Gastroesophageal sphincter (tissue), 4 donors: ENCODE data around the gene SCARB2. TPM values are rescaled to one million over a fixed set of nuclear protein-coding genes. Genes with fewer than 3 reads are reported as not detected.

ENCODE experiments used
- ATAC-seq: fragments of 150-250 bp; one replicate; pipeline ENCODE4 v1.9.1; 2016; ENCODE audit warnings: mild to moderate bottlenecking, moderate library complexity
- H3K27ac ChIP-seq, 4 donors: fragments of 200-600 bp; sonication (generic) in 3 of 4; 1 replicate in 3 of 4; 2 replicates in 1 of 4; pipeline ENCODE4 v1.5.1; 2016 to 2019
- H3K27me3 ChIP-seq: fragments of 200-600 bp; sonication (generic); one replicate; pipeline ENCODE4 v1.5.1; 2019
- H3K36me3 ChIP-seq, 2 donors: fragments of 200-600 bp; sonication (generic); one replicate each; pipeline ENCODE4 v1.5.1; 2019; ENCODE audit warnings: control low read depth in 1 of 2
- H3K4me1 ChIP-seq, 3 donors: fragments of 200-600 bp; sonication (generic); 1 replicate in 2 of 3; 2 replicates in 1 of 3; pipeline ENCODE4 v1.5.1; 2016 to 2019; ENCODE audit warnings: control low read depth in 2 of 3
- H3K4me3 ChIP-seq, 2 donors: fragments of 200-600 bp; sonication (generic); one replicate each; pipeline ENCODE4 v1.5.1; 2019; ENCODE audit warnings: mild to moderate bottlenecking in 1 of 2, moderate library complexity in 1 of 2
- H3K9me3 ChIP-seq, 3 donors: fragments of 200-600 bp; sonication (generic); one replicate each; pipeline ENCODE4 v1.5.1; 2017 to 2019; ENCODE audit warnings: control low read depth in 2 of 3
- CTCF ChIP-seq, 4 experiments: fragments of 200-600 bp in 2 of 4; fragments of 450-650 bp in 2 of 4; sonication (generic) in 1 of 4; IDR thresholded peaks; one replicate each; pipeline ENCODE4 v1.5.1; 2017 to 2019; ENCODE audit warnings: antibody characterized with exemption in 4 of 4, mild to moderate bottlenecking in 2 of 4, moderate library complexity in 2 of 4
- EP300 ChIP-seq: sonication (generic); formaldehyde crosslinking; IDR thresholded peaks from one replicate; pipeline ENCODE4 v1.6.1; 2017; ENCODE audit warnings: antibody characterized with exemption, mild to moderate bottlenecking
- POLR2A ChIP-seq, 2 donors: fragments of 450-650 bp; IDR thresholded peaks; one replicate each; pipeline ENCODE4 v1.6.1; 2017; ENCODE audit warnings: antibody characterized with exemption in 2 of 2, mild to moderate bottlenecking in 2 of 2, moderate library complexity in 1 of 2
- POLR2AphosphoS5 ChIP-seq: sonication (generic); formaldehyde crosslinking; IDR thresholded peaks from one replicate; pipeline ENCODE4 v1.6.1; 2017; ENCODE audit warnings: antibody characterized with exemption
- WGBS, 2 donors: methylation state at CpG; one replicate each; pipeline ENCODE4 v1.1.5; 2018; ENCODE audit warnings: low coverage in 1 of 2; 5-methylcytosine and 5-hydroxymethylcytosine counted together
- total RNA-seq, 4 donors: library from RNA; depleted of rRNA; stranded (reverse); fragments of >200 nt; gene quantifications; one replicate each; pipeline ENCODE4 v1.1.0, GENCODE V29; 2016

Gene SCARB2
- total RNA-seq, 4 donors from 2014 or later, result 121 to 169 (median 130) TPM

- H3K4me1 ChIP-seq, result peaks cover 0 to 32% (median 5%) of the 10 kb centered on the region in 3 donors
- H3K4me3 ChIP-seq, result no peak overlapping the region
- TF ChIP-seq EP300 (no peak), POLR2AphosphoS5 (no peak), CTCF (IDR thresholded peaks at IDR 0.05) (no peak), POLR2A (IDR thresholded peaks at IDR 0.05) (no peak)
- no peak for ATAC-seq
- H3K9me3 ChIP-seq, result no peaks in the 10 kb centered on the region
- H3K36me3 ChIP-seq, result no peaks in the 10 kb centered on the region
- no peaks in the 10 kb centered on the region for H3K27me3 ChIP-seq
- 90 to 98% methylated on average over 3 to 6 of the region's 6 CpGs for WGBS, 2 donors
- H3K27ac ChIP-seq, result no peak overlapping the region
These were observed 3.6 kb upstream of the SCARB2 start for GRCh38 chr4:76216975-76217814.

- no peak overlapping the region for H3K27ac ChIP-seq
- no peak for ATAC-seq
These were observed 2.9 kb upstream of the SCARB2 start for GRCh38 chr4:76216524-76216923.

GRCh38 chr4:76215077-76215476 is 1.5 kb upstream of the SCARB2 start:
- 100% methylated on average over 3 of the region's 3 CpGs; no CpG with 5 or more reads in 1 of the 2 donors for WGBS, 2 donors
- ATAC-seq, result no peak
- TF ChIP-seq POLR2A (IDR thresholded peaks at IDR 0.05), result no peak
- TF ChIP-seq POLR2AphosphoS5, result no peak
- TF ChIP-seq CTCF (IDR thresholded peaks at IDR 0.05), result no peak
- no peak for TF ChIP-seq EP300
- Histone ChIP-seq H3K9me3 (no peaks in the 10 kb centered on the region), H3K4me1 (peaks cover 5 to 53% (median 21%) of the 10 kb centered on the region in 3 donors), H3K36me3 (no peaks in the 10 kb centered on the region), H3K27ac (peak overlapping the region in 3 of 4 donors; percentile 98 to 99 (median 99)), H3K4me3 (no peak overlapping the region), H3K27me3 (no peaks in the 10 kb centered on the region)

More at GRCh38 chr4:76216524-76216923, 2.9 kb upstream of the SCARB2 start:
- Histone ChIP-seq H3K4me3 (no peak overlapping the region), H3K36me3 (no peaks in the 10 kb centered on the region), H3K27me3 (no peaks in the 10 kb centered on the region), H3K9me3 (no peaks in the 10 kb centered on the region), H3K4me1 (peaks cover 5 to 39% (median 8%) of the 10 kb centered on the region in 3 donors)
- WGBS, 2 donors, result 67 to 94% methylated on average over 2 of the region's 2 CpGs
- TF ChIP-seq POLR2AphosphoS5 (no peak), POLR2A (IDR thresholded peaks at IDR 0.05) (no peak), EP300 (no peak), CTCF (IDR thresholded peaks at IDR 0.05) (no peak)

GRCh38 chr4:76214177-76214675 is 602 bp upstream of the SCARB2 start:
- Histone ChIP-seq H3K27me3 (no peaks in the 10 kb centered on the region), H3K36me3 (no peaks in the 10 kb centered on the region), H3K27ac (peak overlapping the region; percentile 75 to 99 (median 98)), H3K4me3 (peak overlapping the region; percentile 75 to 85), H3K9me3 (no peaks in the 10 kb centered on the region), H3K4me1 (peaks cover 9 to 61% (median 27%) of the 10 kb centered on the region in 3 donors)
- WGBS, 2 donors, result 6 to 18% methylated on average over 4 to 5 of the region's 10 CpGs
- TF ChIP-seq CTCF (IDR thresholded peaks at IDR 0.05) (no peak), POLR2A (IDR thresholded peaks at IDR 0.05) (no peak), POLR2AphosphoS5 (no peak), EP300 (no peak)
- peak; percentile 14 for ATAC-seq
